Ureter (tissue), 1 donor: Measurements from ENCODE around the gene RNF44. TPM values are rescaled to one million over a fixed set of nuclear protein-coding genes. Genes with fewer than 3 reads are reported as not detected.
A peak's percentile ranks its signal among the peaks of the same experiment; 100 is the strongest.
"Not testable (repeated sequence)": the region's sequence is repeated elsewhere in the genome, so short reads cannot be mapped to it uniquely, and the experiment has no call there.

Experiments
- DNase-seq: peaks from one replicate; pipeline ENCODE4 v3.0.0-alpha.2; 2020; ENCODE audit warnings: low spot score
- total RNA-seq: library from RNA; stranded (reverse); gene quantifications from one replicate; pipeline ENCODE4 v1.2.4, GENCODE V29; 2023
- donor health status: DM: yes; HTN: yes; CAD: no.

RNF44 gene
- total RNA-seq, 1 donor from 2014 or later: 71.5 TPM

DNA sequence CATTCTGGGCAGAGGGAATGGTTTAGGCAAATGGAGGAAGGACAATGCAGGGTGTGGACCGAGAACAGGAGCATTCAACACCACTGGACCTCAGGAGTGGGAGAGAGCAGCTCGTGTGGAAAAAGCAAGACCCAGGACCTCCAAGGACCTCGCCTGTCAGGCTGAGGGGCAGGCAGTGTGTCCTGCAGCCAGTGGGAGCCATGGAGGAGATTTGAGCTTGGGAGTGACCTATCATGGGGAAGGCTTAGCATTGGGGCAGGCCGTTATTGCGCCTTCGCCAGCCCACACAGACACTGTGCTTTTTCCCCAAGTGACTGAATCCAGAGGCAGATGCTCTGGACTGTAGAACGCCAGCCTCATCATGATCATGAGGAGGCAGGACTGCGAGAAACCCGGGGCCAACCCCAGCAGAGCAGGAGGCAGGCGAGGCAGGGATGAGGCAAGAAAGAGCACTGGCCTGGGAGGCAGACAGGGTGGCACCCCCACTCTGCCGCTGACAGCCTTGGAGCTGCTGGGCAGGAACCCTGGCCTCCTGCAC is 15.2 kb upstream of the RNF44 start:
- DNase-seq: no peak

GRCh38 chr5:176550937-176551336 is 13.7 kb upstream of the RNF44 start:
- DNase-seq: not testable (repeated sequence)

DNA sequence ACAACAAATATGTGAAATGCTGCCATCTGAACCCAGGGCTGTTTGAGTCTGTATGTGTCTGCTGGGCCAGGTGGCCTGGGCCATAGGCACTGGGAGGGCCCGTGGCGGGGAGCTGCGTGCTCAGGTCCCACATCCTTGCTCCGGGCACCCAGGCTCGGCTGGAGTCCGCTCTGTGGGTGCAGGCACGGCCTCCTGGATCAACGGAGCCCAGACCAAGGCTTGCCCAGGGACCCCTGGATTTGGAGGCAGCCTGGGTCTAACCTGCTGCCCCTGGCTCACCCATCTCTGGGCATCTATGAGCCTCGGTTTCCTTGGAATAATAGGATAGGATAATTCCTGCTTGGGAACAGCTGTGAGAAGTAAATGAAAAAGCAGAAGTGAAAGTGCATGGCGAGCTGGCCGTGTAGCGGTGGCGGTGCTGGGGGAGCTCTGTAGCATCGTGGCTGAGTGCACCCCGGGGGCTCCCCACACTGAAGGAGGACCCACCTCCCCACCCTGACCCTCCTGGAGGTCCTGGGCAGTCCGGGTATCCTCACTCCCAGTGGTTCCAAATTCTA is 13.2 kb upstream of the RNF44 start:
- no peak for DNase-seq

GRCh38 chr5:176549871-176550270 is 12.7 kb upstream of the RNF44 start:
- DNase-seq: no peak

DNA sequence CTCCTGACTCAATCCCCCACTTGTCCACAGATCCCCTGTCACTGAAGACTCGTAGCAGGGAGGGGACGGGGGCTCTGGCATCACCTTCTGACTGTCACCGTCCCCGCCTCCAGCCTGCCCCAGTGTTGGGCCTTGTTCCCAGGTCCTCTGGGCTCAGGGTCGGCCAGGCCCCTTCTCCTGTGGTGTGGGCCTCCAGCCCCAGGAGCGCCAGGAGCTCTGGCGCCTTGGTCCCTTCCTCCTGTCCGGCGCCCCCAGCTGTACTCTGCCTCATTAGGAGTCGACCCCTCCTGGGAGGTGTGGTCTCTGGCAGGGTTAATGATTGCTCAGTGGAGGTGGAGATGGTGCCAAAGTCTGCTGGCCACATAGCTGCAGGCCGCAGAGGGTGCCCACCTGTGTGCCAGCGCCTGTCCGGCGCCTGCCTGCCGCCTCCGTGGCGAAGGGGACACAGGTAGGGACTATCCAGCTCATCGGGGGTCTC is 11.8 kb upstream of the RNF44 start, which contains the start of gene CDHR2:
TSS of gene CDHR2 (plus strand) at position 376 of the 478 bp plus-strand sequence. CDS start 16,011 bp downstream, outside the sequence.
- no peak for DNase-seq

GRCh38 chr5:176547802-176548201 is 10.6 kb upstream of the RNF44 start:
- DNase-seq: no peak

- DNase-seq: no peak
Observed at GRCh38 chr5:176545737-176546509, 8.7 kb upstream of the RNF44 start.

- DNase-seq: no peak
Observed at GRCh38 chr5:176545388-176545736, 8.2 kb upstream of the RNF44 start.

DNA sequence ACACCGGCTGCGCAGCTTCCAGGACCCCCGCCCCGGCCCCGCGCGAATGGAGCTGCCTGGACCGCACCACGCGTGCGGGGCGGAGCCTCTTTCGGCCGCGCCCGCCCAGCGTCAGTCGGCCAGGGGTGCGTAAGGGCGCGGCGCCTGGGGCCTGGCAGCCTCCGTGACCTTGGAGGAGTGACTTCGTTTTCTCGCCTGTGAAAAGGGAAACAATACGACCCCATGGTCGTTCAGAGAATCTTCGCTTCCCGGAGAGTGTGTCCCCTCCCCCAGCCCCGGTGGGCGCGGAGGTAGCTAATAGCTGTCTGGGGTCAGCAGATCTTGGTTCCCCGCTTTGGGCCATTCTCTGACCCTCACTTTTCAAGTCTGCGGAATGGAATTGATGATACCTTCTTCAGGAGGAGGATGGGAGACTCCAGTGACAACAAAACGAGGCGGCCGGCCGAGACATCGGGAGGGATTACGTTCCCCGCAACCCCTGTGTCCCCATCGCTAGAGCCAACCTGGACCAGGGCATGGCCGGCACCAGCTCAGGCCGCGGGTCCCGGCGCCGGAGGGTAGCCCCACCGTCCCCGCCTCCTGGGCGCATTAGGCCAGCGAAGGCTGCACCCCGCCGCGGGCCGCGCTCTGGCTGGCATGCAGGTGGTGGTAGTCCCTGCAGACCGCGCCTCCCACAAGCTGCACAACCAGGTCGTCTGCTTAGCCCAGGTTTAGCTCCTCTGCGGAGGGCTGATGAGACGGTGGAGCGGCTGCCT is 6.4 kb upstream of the RNF44 start:
- DNase-seq: peak; percentile 72

- DNase-seq: no peak
Observed at GRCh38 chr5:176542596-176543427, 5.6 kb upstream of the RNF44 start.

DNA sequence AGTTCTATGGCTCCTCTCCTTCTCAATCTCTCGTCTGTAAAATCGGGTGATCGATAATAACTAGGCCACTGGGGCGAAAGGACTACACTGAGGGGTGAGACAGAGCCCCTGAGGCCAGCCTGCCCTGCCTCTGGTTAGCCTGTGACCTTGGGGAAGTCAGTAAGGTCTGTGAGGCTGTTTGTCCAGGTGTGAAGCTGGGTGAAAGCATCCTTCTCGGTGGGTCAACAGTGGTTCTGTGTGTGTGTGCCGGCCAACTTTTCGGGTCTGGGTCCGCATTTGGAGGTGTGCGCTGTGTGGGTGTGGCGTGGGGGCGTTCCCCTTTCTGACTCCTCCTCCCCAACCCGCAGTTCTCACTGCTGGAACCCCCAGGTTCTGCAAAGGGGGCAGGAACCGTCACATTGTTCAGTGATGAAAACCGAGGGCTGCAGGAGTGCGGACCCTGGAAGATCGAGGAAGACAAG is 5.0 kb upstream of the RNF44 start:
- DNase-seq: no peak

- DNase-seq: peak; percentile 81
Observed at GRCh38 chr5:176541338-176542134, 4.3 kb upstream of the RNF44 start.

- no peak for DNase-seq
Observed at GRCh38 chr5:176540956-176541337, 3.7 kb upstream of the RNF44 start.

- DNase-seq: no peak
Observed at GRCh38 chr5:176540476-176540899, 3.3 kb upstream of the RNF44 start.

DNA sequence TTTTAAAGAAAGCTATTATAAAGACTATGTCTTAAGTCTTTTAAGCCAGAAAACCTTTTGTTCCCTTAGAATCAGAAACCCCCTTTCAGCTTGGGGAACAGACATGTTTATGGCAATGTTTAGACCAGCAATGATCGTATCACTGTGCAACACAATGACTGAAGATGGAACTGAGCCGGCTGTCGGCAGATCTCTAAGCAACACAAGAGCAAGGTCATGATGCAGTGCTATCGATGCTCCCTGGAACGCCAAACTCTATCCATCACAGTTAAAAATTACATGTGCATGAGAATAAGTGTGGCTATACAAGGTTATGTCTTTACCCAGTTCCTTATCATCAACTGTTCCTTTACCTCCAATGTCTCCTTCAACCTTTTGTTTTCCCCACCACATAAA is 1.8 kb upstream of the RNF44 start:
- no peak for DNase-seq

GRCh38 chr5:176538230-176538988 is 1.2 kb upstream of the RNF44 start:
- no peak for DNase-seq

DNA sequence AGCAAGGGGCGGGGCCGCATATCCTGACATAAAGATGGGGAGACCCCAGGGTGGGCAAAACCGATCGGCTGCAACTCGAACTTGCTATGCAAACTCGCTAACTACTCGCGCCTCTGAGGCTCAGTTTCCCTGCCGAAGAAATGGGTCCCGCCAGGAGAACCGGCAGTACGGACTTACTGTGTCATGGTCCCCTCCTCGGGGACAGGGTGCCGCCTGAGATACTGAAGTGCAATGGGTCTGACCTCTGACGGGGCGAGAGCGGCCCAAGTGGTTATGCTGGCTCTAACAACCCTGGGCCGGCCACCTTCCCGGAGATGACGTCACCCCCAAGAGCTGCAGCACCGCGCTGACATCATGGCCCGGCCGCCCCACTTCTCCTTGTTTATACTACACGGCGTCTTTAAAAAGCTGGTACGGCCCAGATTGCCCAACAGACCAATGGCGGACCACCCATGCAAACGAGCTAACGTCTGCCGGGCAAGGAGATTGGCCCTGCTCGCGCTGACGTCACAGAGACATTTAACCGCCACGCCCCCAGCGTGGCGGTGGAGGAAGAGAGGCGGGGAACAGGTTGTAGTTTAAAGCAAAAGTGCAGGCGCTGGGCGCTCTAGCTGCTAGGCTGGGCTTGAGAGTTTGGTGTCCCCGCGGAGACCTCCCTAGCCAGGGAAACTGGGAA is 490 bp upstream of the RNF44 start:
- DNase-seq: peak; percentile 99

GRCh38 chr5:176536132-176536901 is 885 bp downstream of the RNF44 start:
- peak; percentile 85 for DNase-seq
